ENCODE measurements around the gene MAP4K3. TPM values are rescaled to one million over a fixed set of nuclear protein-coding genes. Genes with fewer than 3 reads are reported as not detected.

Gene MAP4K3
- total RNA-seq, 1 experiment from 2014 or later = 21.4 TPM

DNA sequence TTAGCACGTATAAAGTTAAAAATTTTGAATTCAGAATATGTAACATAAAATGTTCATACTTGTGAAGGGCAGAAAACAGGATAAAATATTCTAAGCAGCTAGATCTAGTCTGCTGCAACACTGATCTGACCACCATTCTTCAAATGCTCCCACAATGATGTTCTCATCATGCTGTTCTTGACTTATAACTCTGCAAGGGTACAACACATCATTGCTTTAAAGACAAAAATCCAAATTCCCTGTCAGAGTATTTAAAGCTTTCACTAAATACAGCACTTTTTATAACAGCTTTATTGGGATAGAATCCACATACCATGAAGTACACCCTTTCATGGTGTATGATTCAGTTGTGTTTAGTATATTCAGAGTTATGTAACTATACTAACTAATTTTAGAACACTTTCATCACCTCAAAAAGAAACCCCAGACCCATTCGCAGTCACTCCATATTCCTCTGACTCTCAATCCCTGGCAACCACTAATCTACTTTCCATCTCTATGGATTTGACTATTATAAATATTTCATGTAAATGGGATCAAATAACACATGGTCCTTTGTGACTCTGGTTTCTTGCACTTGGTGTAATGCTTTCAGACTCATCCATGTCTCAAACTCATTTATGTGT is 56.4 kb downstream of the MAP4K3 start:
- DNase-seq (ENCODE audit: low read depth, low spot score) (no peak), ATAC-seq (no peak)
- Histone ChIP-seq H3K9ac (ENCODE audit: low read length) (no peak overlapping the region), H3K36me3 (ENCODE audit: control insufficient read depth in 1 of 2, insufficient read depth in 2 of 2, low read length in 2 of 2) (no peaks in the 10 kb centered on the region), H3K27ac (ENCODE audit: low read depth, low read length) (no peak overlapping the region), H3K27me3 (ENCODE audit: insufficient read depth, low read length) (no peaks in the 10 kb centered on the region), H2AFZ (ENCODE audit: low read depth, low read length, poor library complexity, severe bottlenecking) (no peak overlapping the region), H3K79me2 (ENCODE audit: insufficient read depth, low read length) (peaks cover 37% of the 10 kb centered on the region), H4K20me1 (ENCODE audit: insufficient read depth) (0 out of 2 replicates have a peak, but pooled peaks cover 5% of the 10 kb centered on the region), H3K9me3 (ENCODE audit: control insufficient read depth in 1 of 2, insufficient read depth in 1 of 2, low read depth in 1 of 2, low read length in 2 of 2) (no peaks in the 10 kb centered on the region), H3K4me3 (replicated peaks in 1 of 2; ENCODE audit: low read depth in 1 of 2, low read length in 2 of 2) (no peak overlapping the region), H3K4me1 (ENCODE audit: control insufficient read depth in 1 of 2, insufficient read depth in 2 of 2, low read length in 2 of 2) (no peaks in the 10 kb centered on the region), H3K4me2 (ENCODE audit: low read length) (no peak overlapping the region), H3K9me2 (ENCODE audit: insufficient read depth) (no peaks in the 10 kb centered on the region)
- ChIA-PET POLR2A (interaction anchor here (1.1 kb wide), 1 partner anchor 19 kb away, joined by 3 read pairs; no protein-coding TSS in a partner anchor), CTCF (interaction anchor here (0.7 to 1.7 kb wide), 9 partner anchors 8 to 349 kb away, joined by 3 to 22 read pairs (median 3); no protein-coding TSS in a partner anchor), RAD21 (ENCODE audit: low non-redundant PET in 1 of 2, low total read pairs in 2 of 2, uncharacterized antibody in 2 of 2, unreplicated experiment in 2 of 2) (interaction anchor here in 1 of 2 experiments (0.9 kb wide), 1 partner anchor 316 kb away, joined by 3 read pairs; no protein-coding TSS in a partner anchor)
- TF ChIP-seq JUND (IDR thresholded peaks at IDR 0.05) (no peak), ZBTB33 (IDR thresholded peaks at IDR 0.05; ENCODE audit: extremely low read depth, insufficient replicate concordance, low read length) (no peak), YY1 (IDR thresholded peaks at IDR 0.05; ENCODE audit: extremely low read depth, insufficient replicate concordance, low read depth, low read length) (no peak), SP1 (IDR thresholded peaks at IDR 0.05; ENCODE audit: low read depth) (no peak), ZNF274 (IDR thresholded peaks at IDR 0.05; ENCODE audit: low read depth, low read length) (no peak), CBX3 (IDR thresholded peaks at IDR 0.05; ENCODE audit: low read depth) (no peak), EGR1 (IDR thresholded peaks at IDR 0.05; ENCODE audit: low read depth) (no peak), TCF7L2 (IDR thresholded peaks at IDR 0.05; ENCODE audit: borderline replicate concordance, extremely low read depth, insufficient read depth, insufficient read length) (no peak), ZFX (IDR thresholded peaks at IDR 0.05) (no peak), CEBPB (IDR thresholded peaks at IDR 0.05; ENCODE audit: low read depth) (no peak), POLR2A (IDR thresholded peaks at IDR 0.05; ENCODE audit: borderline replicate concordance, extremely low read depth, insufficient read depth, insufficient read length) (no peak), SIN3A (IDR thresholded peaks at IDR 0.05; ENCODE audit: low read depth) (no peak), POLR2AphosphoS5 (IDR thresholded peaks at IDR 0.05; ENCODE audit: low read depth, low read length) (no peak), EZH2 (IDR thresholded peaks at IDR 0.05) (no peak), SRF (IDR thresholded peaks at IDR 0.05; ENCODE audit: low read depth) (no peak)
- TF ChIP-seq, protein P1, sequence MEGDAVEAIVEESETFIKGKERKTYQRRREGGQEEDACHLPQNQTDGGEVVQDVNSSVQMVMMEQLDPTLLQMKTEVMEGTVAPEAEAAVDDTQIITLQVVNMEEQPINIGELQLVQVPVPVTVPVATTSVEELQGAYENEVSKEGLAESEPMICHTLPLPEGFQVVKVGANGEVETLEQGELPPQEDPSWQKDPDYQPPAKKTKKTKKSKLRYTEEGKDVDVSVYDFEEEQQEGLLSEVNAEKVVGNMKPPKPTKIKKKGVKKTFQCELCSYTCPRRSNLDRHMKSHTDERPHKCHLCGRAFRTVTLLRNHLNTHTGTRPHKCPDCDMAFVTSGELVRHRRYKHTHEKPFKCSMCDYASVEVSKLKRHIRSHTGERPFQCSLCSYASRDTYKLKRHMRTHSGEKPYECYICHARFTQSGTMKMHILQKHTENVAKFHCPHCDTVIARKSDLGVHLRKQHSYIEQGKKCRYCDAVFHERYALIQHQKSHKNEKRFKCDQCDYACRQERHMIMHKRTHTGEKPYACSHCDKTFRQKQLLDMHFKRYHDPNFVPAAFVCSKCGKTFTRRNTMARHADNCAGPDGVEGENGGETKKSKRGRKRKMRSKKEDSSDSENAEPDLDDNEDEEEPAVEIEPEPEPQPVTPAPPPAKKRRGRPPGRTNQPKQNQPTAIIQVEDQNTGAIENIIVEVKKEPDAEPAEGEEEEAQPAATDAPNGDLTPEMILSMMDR (IDR thresholded peaks at IDR 0.05 in 2 of 3, conservative IDR thresholded peaks at IDR 0.05 in 1 of 3; ENCODE audit: borderline replicate concordance in 1 of 3, insufficient read depth in 1 of 3, low read depth in 2 of 3, low read length in 2 of 3) = no peak
- BruUV-seq (replicated peaks) = no TSS peak
- intact Hi-C loops (cut with micrococcal nuclease) = no loop called here
